Left renal pelvis (tissue), 4 donors: ENCODE results near the gene ZCRB1. TPM values are rescaled to one million over a fixed set of nuclear protein-coding genes. Genes with fewer than 3 reads are reported as not detected.

ENCODE experiments used
- DNase-seq, 4 donors: peaks; one replicate each; pipeline ENCODE4 v3.0.0-alpha.2; 2013; ENCODE audit warnings: low read depth in 4 of 4, low spot score in 3 of 4
- polyA plus RNA-seq, 4 donors: library from polyadenylated mRNA; unstranded; fragments of 120-200 nt; gene quantifications; one replicate each; pipeline ENCODE4 v1.2.1, GENCODE V29; 2013; ENCODE audit not compliant: insufficient read length in 4 of 4

Gene ZCRB1
- polyA plus RNA-seq, 4 donors, result 70.8 to 104 (median 98.9) TPM

DNA sequence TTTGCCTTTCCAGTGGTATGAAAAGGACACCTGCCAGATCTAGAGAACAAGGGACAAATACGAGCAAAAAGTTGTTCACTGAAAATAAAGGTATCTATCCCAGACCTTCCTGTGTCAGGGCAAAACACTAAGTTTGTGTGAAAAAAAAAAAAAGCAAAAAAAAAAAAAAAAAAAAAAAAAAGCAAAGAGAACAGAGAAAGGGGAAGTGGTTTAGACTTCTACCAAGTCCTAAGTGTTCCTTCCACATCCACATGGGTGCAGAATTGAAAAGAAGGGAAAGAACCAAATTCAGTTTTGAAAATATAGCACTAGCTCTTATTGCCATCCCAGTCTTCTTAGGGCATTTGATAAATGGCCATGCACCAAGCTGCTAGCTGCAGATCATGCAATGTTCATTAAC is 41.7 kb downstream of the ZCRB1 start:
- no peak for DNase-seq

DNA sequence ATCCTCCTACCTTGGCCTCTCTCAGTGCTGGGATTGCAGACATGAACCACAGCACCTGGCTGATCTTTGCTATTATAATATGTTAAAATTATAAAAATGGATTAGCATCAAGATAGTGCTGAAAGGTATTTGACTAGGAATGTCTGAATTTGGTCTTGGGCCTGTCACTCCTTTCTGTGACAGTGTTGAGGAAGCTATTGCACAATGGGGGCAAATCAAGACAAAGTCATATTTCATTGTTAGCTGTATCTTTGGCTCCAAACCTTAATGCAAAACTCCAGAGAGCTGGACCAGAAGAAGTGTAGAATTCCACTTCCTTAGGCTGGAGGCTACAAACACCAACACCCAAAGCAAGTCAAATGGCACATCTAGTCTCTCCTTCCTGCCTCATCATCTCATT is 42.2 kb downstream of the ZCRB1 start:
- DNase-seq, result no peak

DNA sequence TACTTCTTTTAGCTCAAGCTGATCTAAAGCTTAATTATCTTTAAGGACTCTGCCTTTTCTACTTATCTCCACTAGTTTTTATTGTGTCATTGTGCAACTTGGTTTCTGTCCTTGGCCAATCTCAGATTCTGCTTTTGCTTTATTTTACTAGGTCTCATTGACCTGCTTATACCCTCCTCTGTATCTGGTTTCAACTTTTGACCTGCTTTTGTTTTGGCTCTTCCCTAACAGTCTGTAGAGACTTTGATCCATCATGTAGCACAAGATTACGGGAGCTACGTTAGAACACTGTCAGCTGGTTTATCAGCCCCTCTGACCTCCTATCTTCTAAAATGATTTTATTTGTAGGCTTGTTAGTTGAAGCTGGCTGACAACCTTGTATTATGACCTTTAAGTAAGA is 43.6 kb downstream of the ZCRB1 start:
- no peak for DNase-seq

DNA sequence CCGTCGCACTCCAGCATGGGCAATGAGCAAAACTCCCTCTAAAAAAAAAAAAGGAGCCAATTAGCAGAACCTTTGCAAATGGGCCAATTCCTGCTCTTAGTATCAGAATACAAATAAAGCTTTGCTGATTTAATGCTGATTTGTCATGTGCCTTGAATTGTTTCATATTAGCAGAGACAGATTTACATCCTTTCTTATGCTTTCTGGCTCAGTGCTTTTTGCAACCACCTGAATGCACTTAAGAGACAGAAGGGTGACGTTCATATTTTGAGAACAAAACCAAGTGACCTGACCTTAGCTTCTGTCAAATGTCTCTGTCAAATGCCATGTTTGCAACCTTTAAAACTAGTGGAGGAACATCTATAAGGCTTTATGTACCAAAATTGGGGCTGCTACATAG is 44.0 kb downstream of the ZCRB1 start:
- DNase-seq, result no peak

DNA sequence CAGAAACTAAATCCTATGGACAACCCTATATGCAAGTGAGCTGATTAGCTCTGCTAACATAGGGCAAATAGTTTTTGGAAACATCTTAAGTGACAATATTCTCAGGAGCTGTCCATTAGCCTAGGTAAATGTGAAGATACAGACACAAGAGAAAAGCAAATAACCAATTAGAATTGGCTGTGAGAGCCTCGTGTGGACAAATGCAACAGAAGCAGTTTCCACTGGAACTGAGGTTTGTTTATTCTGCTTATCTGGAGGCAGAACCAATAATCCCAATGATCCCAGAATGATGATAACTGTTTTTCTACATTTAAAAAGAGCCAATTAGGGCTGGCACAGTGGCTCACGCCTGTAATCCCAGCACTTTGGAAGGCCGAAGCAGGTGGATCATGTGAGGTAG is 44.6 kb downstream of the ZCRB1 start:
- no peak for DNase-seq

DNA sequence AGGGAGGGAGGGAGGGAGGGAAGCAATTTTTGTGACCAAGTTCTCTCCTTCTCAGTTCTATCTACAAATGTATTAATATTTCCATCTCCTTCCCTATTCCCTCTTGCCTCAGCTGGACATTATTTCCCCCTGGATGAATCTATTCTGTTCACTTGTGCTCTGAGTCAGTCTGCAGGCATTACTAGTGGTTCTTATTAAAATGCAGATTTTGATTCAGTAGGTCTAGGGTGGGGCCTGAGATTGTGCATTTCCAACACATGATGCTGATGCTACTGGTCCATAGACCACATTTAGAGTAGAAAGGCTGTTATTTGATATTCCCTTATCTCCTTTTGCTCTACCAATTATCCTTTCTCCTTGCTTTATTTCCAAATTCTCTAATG is 47.8 kb downstream of the ZCRB1 start:
- DNase-seq, result no peak

DNA sequence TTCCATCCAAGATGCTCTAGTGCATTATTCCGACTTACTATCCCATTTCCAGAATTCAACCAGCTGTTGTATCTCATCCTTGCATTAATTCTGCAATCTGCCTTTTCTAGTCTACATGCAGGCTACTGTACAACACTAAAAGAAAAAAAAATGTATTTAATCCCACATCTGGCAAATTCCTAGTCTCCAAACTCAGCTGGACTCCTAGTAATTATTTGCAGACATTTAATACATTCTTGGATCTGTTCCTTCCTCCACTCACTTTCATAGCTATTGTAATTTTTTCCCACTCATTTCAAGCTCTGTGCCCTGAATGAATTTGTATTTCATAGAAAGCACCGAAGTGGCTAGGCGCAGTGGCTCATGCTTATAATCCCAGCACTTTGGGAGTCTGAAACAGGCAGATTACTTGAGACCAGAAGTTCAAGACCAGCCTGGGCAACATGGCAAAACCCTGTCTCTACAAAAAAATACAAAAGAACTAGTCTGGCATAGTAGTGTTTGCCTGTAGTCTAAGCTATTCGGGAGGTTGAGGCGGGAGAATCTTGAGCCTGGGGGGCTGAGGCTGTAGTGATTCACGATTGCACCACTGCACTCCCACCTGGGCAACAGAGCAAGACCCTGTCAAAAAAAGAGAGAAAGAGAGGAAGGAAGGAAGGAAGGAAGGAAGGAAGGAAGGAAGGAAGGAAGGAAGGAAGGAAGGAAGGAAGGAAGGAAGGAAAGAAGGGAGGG is 48.3 kb downstream of the ZCRB1 start:
- no peak for DNase-seq

DNA sequence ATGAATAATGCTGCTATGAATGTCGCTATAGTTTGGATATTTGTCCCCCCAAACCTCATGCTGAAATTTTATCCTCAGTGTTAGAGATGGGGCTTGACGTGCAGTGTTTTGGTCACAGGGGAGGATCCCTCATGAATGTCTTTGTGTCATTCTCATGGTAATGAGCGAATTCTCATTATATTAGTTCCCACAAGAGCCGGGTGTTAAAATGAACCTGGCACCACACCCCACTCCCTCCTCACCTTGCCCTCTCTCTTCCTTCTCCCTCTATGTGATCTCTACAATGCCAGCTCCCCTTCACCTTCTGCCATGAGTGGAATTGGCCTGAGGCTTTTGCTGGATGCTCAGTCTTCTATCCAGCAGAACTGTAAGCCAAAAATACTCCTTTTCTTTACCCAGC is 50.4 kb downstream of the ZCRB1 start:
- DNase-seq, result no peak

DNA sequence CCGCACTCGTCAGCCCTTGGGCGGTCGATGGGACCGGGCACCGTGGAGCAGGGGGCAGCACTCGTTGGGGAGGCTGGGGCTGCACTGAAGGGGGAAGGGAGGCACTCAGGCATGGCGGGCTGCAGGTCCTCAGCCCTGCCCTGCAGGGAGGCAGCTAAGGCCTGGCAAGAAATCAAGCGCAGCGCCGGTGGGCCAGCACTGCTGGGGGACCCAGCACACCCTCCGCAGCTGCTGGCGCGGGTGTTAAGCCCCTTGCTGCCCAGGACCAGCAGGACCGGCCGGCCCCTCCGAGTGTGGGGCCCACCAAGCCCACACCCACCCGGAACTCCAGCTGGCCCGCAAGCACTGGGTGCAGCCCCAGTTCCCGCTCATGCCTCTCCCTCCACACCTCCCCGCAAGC is 52.2 kb downstream of the ZCRB1 start:
- DNase-seq, result no peak

DNA sequence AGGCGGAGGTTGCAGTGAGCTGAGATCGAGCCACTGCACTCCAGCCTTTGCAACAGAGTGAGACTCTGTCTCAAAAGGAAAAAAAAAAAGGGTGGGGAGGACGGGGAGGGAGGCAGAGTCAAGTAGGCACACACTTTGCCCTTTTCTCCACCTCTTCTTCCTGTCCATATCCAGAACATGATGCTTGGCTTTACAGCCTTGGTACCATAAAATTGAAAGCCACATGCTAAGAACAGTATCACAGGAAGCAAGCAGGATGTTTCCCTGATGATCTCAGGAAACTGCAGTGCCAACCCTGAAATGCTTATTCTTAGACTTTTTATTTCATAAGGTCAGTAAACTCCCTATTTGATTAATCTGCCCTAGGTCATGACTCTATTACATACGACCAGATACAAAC is 55.3 kb downstream of the ZCRB1 start:
- DNase-seq, result no peak

DNA sequence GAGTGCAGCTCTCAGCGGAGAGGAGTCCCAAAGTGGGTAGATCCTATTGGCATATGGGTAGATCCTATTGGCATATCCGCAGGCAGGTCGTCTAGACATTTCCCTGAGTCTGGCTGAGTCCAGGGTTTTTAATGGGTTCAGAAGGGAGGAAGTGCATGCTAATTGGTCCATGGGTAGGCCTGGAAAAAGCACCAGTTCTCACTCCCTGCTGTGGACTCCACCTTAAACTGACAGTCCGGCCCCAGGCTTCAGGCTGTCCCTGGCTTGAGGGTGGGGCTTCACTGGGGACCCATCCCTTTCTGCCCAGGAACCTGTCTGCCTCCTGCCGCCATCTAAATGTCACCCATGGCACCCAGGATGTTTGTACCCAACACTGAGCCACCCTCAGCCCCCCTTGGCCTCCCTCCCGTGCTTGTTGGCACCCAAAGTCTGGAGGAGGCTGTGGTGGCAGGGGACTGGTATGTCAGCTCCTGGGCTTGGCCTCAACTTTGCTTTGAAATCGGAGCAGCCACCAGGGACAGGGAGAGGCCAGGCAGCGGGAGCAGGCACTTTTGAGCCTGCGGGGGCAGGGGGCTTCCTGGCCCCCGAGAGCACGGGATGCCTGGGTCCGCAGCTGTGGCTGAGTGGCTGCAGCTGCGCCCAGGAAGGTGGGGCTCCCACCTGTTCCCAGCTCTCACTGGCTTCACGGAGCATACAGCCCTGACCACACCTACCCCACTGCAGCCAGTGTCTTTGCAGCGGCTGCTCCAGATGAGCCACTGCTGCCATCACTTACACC is 58.3 kb downstream of the ZCRB1 start:
- DNase-seq, result no peak

DNA sequence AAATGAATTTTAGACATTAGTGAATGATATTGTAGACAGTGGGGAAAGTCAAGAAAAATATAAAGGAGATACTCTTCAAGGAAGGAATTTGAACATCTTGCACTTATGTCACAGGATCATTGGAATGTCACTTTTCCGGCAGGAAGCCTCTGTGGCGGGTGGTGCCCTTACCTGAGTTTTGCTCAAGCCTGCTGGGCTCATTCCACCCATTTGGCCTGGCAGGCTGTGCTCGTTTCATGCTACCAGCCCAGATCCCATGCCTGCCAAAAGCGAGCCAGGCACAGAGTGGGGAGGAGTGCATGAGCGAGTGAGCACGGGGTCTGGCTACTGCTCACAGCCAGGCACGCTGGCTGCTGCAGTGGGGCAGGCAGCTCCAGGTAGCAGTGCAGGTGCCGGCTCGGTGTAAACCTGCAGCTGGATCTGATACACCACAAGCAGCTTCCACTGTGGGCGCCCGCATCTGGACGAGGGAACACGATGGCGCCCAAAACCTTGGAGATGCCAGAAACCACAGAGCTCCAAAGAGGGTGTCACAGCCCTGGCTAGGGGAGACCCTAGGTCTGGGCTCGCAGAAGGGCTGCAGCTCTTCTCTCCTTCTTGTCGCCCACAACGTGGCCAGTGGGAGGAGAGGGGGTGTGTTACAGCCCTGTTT is 59.2 kb downstream of the ZCRB1 start:
- DNase-seq, result no peak

DNA sequence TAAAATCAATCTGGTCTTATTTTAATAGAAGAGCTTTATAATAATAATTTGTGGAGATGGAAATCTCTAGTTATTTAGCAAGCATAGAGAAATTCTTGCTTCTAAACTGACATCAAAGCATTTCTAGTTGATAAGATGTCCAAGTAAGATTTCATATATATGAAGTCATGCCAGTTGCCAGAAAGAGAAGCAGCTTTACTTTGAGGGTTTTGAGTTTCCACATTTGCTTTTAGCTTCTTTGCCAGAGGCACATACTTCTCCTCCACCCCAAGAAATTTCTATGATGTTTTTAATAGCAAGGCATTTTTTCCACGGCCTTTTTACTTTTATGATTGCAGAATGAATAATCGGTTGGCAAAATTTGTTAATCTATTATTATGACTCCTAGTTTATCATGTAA is 63.6 kb downstream of the ZCRB1 start:
- DNase-seq, result no peak

Other genes with a start within 250 kb of the ZCRB1 start
- 10 to 100 TPM; 27.7 to 40.2 (median 35.4) TPM for gene GXYLT1, start 181.2 kb downstream of the ZCRB1 start, polyA plus RNA-seq
- 10 to 100 TPM; 19.7 to 28.8 (median 27.6) TPM for gene YAF2, start 87.8 kb downstream of the ZCRB1 start, polyA plus RNA-seq
- gene PPHLN1, start 73 bp upstream of the ZCRB1 start, polyA plus RNA-seq, result 10 to 100 TPM; 57.2 to 72.9 (median 69.6) TPM